WERI-Rb-1 (cell line): ENCODE measurements around the gene DAO.

Experiments
- DNase-seq: peaks from one replicate; pipeline ENCODE4 v3.0.0-alpha.2; 2020
- H3K27ac ChIP-seq: fragments of 250-450 bp; sonication (Bioruptor Pico); 2 replicates; pipeline ENCODE4 v1.5.1; 2020; ENCODE audit warnings: mild to moderate bottlenecking, moderate library complexity
- H3K27me3 ChIP-seq: fragments of 250-450 bp; sonication (Bioruptor Pico); 2 replicates; pipeline ENCODE4 v1.5.1; 2021; ENCODE audit warnings: mild to moderate bottlenecking, low read depth, moderate library complexity; ENCODE audit not compliant: insufficient read depth, severe bottlenecking
- H3K36me3 ChIP-seq: fragments of 250-450 bp; sonication (Bioruptor Pico); 2 replicates; pipeline ENCODE4 v1.5.1; 2020; ENCODE audit warnings: mild to moderate bottlenecking, moderate library complexity
- H3K4me3 ChIP-seq: 2 replicates; pipeline ENCODE4 v1.5.1; 2011; ENCODE audit warnings: low read depth, mild to moderate bottlenecking, control low read depth, low read length
- H3K9me3 ChIP-seq: fragments of 250-450 bp; sonication (Bioruptor Pico); 2 replicates; pipeline ENCODE4 v1.5.1; 2021; ENCODE audit warnings: mild to moderate bottlenecking, moderate library complexity; ENCODE audit not compliant: severe bottlenecking
- TF ChIP-seq, protein P1 (sequence below): IDR thresholded peaks from 2 replicates; pipeline ENCODE4 v1.5.1; 2011; ENCODE audit warnings: low read depth, mild to moderate bottlenecking, control low read depth, inconsistent platforms, low read length

Gene DAO

DNA sequence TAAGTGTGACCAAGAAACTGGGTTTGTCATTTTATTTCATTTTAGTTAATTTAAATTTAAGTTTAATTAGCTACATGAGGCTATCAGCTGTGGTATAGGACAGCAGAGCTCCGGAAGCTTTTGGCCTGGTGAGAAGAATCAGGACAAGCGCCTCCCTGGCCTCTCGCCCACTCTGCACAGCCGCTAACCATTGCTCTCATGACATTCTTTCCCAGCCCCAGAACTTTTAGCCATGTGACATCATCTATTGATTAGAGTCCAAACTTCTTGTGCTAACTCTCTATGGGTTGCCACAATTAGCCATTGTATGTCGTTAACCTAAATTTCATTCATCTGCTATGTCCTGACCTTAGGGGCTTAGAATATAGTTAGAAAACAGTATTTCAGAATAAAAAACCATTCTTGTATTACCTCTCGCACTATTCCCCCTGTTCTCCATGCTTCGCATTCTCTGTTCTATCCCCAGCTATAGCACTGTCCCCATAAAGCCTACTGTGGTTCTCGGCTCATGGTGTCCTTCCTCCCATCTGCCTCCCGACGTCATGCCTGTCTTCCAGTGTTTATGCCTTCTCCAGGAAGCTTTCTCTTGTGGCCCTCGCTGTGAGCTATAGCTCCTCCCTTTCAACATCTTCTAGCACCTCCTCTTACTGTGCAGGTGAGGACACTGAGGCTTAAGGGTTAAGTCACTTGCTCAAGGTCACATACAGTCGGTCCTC, 46.0 kb upstream of the DAO start:
- no peaks in the 10 kb centered on the region for H3K27me3 ChIP-seq
- no peak for DNase-seq
- TF ChIP-seq, protein P1, sequence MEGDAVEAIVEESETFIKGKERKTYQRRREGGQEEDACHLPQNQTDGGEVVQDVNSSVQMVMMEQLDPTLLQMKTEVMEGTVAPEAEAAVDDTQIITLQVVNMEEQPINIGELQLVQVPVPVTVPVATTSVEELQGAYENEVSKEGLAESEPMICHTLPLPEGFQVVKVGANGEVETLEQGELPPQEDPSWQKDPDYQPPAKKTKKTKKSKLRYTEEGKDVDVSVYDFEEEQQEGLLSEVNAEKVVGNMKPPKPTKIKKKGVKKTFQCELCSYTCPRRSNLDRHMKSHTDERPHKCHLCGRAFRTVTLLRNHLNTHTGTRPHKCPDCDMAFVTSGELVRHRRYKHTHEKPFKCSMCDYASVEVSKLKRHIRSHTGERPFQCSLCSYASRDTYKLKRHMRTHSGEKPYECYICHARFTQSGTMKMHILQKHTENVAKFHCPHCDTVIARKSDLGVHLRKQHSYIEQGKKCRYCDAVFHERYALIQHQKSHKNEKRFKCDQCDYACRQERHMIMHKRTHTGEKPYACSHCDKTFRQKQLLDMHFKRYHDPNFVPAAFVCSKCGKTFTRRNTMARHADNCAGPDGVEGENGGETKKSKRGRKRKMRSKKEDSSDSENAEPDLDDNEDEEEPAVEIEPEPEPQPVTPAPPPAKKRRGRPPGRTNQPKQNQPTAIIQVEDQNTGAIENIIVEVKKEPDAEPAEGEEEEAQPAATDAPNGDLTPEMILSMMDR = no peak
- no peak overlapping the region for H3K4me3 ChIP-seq
- peaks cover 74% of the 10 kb centered on the region for H3K36me3 ChIP-seq
- H3K9me3 ChIP-seq = no peaks in the 10 kb centered on the region
- H3K27ac ChIP-seq = no peak overlapping the region

DNA sequence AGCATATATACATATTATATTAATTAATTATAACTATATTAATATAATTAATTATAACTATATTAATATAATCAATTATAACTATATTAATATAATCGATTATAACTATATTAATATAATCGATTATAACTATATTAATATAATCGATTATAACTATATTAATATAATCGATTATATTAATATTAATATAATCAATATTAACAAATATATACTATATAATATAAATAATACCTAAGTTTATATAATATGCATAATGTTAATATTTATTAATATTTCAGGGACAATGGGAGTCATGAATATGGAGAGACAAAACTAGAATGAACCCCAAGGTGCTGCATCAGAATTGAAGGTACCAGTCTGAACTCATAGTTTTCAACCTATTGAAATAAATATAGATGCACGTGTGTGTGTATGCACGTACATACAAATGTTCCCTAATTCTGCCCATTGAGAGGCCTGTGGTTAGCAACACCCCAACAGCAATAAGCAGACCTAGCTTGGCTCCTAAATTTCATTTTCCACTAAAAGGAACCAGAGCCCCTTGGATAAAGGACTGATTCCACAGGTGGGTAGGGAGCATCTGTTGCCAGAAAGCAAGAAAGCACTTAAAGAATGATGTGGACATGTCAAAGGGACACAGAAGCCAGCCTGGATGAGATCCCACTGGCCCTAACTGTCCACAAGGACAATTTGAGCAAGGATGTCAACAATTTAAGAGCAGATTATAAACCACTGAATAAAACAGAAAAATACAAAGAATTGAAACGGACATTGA, 43.8 kb upstream of the DAO start:
- Histone ChIP-seq H3K27ac (no peak overlapping the region), H3K4me3 (no peak overlapping the region), H3K36me3 (peaks cover 58% of the 10 kb centered on the region), H3K27me3 (no peaks in the 10 kb centered on the region), H3K9me3 (no peaks in the 10 kb centered on the region)
- TF ChIP-seq, protein P1 = no peak
- DNase-seq = no peak

DNA sequence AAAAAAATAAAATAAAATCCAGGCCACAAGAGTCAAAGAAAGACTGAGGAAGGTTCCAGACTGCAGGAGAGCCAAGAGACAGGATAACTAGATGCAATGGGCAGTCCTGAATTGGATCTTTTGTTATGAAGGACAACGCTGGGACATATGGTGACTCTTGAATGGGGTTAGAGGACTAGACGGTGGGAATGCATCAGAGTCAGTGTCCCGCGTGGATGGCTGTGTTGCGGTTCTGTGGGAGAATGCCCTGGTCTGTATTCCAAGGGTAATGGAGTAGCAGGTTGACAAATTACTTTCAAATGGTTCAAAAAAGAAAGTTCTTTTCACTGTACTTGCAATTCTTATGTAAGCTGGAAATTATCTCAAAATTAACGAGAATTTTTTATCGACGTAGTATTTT, 42.7 kb upstream of the DAO start:
- DNase-seq = no peak
- Histone ChIP-seq H3K27ac (no peak overlapping the region), H3K27me3 (no peaks in the 10 kb centered on the region), H3K36me3 (peaks cover 55% of the 10 kb centered on the region), H3K4me3 (no peak overlapping the region), H3K9me3 (no peaks in the 10 kb centered on the region)
- TF ChIP-seq, protein P1 = no peak

DNA sequence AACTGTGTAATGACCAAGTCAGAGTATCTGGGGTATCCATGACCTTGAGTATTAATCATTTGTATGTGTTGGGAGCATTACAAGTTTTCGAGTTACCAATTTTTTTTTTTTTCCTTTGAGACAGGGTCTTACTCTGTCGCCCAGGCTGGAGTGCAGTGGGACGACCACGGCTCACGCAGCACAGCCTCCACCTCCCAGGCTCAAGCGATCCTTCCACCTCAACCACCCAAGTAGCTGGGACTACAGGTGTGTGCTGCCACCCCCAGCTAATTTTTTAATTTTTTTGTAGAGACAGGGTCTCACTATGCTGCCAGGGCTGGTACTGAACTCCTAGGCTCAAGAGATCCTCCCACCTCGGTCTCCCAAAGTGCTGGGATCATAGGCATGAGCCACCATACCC, 42.2 kb upstream of the DAO start:
- H3K36me3 ChIP-seq = peaks cover 55% of the 10 kb centered on the region
- TF ChIP-seq, protein P1 = no peak
- no peaks in the 10 kb centered on the region for H3K9me3 ChIP-seq
- H3K27me3 ChIP-seq = no peaks in the 10 kb centered on the region
- no peak overlapping the region for H3K4me3 ChIP-seq
- no peak overlapping the region for H3K27ac ChIP-seq
- no peak for DNase-seq

DNA sequence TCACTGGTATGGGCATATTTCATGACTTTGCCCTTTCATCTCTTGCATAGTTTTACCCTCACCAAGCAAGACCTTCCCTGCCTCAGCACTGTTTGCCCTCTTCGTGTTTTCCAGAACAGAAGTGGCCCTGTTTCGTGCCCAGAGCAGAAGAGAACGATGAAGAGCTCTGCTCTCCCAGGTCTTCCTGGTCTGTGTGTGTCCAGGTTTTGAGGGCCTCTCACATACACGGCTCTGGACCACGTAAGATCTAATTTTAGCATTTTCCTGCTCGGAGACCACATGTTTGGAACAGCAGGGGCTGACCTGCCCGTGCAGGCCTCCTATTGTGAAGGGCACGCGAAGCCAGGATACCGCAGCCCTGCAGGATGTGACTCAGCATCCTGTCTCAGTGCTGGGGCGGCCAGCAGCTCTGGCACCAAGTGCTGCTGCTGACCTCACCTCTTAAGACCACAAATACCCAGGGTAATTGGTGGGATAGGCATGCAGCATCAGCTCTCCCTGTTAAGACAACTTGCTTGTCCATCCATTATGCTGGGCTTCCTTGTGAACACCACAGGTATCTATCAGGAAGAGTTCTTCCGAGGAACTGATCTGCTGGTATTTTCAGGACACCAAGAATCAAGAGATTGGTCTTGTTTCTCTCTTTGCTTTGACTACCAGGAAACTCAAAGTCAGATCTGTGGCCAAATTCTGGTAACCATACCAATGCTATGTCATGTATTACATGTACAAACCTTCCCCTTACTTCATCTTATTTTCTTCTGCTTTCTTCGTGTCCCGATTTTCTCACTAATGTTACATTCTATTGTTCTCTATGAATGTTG, 41.5 kb upstream of the DAO start:
- DNase-seq = no peak
- no peaks in the 10 kb centered on the region for H3K27me3 ChIP-seq

More for the DNA sequence above, 41.5 kb upstream of the DAO start:
- Histone ChIP-seq H3K27ac (no peak overlapping the region), H3K36me3 (peaks cover 55% of the 10 kb centered on the region), H3K4me3 (no peak overlapping the region), H3K9me3 (no peaks in the 10 kb centered on the region)
- TF ChIP-seq, protein P1 = no peak
